GM21529 (cell line): Measurements from ENCODE around the gene ATP5ME.
"Not testable (repeated sequence)": the region's sequence is repeated elsewhere in the genome, so short reads cannot be mapped to it uniquely, and the experiment has no call there.

Experiments
- ATAC-seq: cut with Tn5 transposase; IDR thresholded peaks from one replicate; pipeline ENCODE4 v1.9.1; 2021; ENCODE audit not compliant: unreplicated experiment

ATP5ME gene

GRCh38 chr4:705278-706082, 31.4 kb upstream of the ATP5ME start, which contains the start of gene PCGF3:
PCGF3 (plus strand) TSS chr4:705832; CDS start chr4:733681, 27,849 bp downstream.
- peak; percentile 94 for ATAC-seq

- no peak for ATAC-seq
Observed at GRCh38 chr4:704971-705277, 30.8 kb upstream of the ATP5ME start.

- ATAC-seq = no peak
Observed at GRCh38 chr4:704198-704891, 30.3 kb upstream of the ATP5ME start.

- no peak for ATAC-seq
Observed at GRCh38 chr4:703336-704197, 29.5 kb upstream of the ATP5ME start.

GRCh38 chr4:702618-703048, 28.6 kb upstream of the ATP5ME start:
- no peak for ATAC-seq

- ATAC-seq = no peak
Observed at GRCh38 chr4:700587-701264, 26.6 kb upstream of the ATP5ME start.

GRCh38 chr4:699816-700580, 25.9 kb upstream of the ATP5ME start:
- ATAC-seq = no peak

- ATAC-seq = not testable (repeated sequence)
Observed at GRCh38 chr4:694341-694940, 20.4 kb upstream of the ATP5ME start.

GRCh38 chr4:692771-693554, 18.9 kb upstream of the ATP5ME start:
- no peak for ATAC-seq

- ATAC-seq = no peak
Observed at GRCh38 chr4:689723-690122, 15.6 kb upstream of the ATP5ME start.

GRCh38 chr4:688854-689681, 15.0 kb upstream of the ATP5ME start, which contains the start of gene SLC49A3:
SLC49A3 (minus strand) TSS chr4:689151; CDS start chr4:689127, 24 bp downstream.
- no peak for ATAC-seq

- ATAC-seq = no peak
Observed at GRCh38 chr4:687971-688853, 14.1 kb upstream of the ATP5ME start.

- ATAC-seq = no peak
Observed at GRCh38 chr4:687048-687970, 13.2 kb upstream of the ATP5ME start.

GRCh38 chr4:686413-687040, 12.5 kb upstream of the ATP5ME start:
- no peak for ATAC-seq

- ATAC-seq = no peak
Observed at GRCh38 chr4:685679-686412, 11.8 kb upstream of the ATP5ME start.
